ENCODE results near the gene APH1B. TPM values are rescaled to one million over a fixed set of nuclear protein-coding genes. Genes with fewer than 3 reads are reported as not detected.
A peak's percentile ranks its signal among the peaks of the same experiment; 100 is the strongest.

APH1B gene
- total and polyA plus RNA-seq, 9 of the 15 experiments (the other 6 are each of a cell fraction or from before 2014, with no cell fraction given): 5.1 to 9.7 (median 7.0) TPM

DNA sequence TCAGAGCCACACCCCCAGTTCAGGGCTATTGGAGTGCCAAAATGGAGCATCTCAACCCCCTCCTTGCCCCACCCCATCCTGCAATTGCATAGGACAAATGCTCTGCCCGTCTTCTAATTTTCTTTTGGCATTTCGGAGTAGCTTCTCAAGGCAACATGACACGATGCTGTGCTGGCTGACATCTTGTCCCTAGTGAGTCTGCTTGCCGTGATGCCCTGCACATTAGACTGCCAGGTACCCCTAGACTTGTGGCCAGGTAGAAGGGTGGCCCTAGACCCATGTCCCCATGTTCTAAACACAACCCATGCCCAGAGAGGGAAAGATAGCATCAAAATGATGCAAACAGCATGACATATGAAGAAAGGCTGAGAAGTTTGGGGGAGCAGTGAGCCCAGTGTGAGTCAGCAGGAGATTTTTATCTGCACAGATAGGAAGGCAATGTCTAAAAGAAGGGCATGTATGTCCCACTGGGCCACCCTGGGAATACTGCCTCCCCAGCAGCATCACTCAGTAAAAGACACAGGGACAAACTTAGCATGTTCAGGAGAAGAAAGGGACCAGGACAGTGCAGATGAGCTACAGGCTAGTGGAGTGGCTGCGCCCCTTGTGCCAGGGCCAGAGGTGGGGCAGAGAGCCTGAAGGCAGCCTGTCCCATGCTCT lies 67.5 kb downstream of the APH1B start (continued):
- TF ChIP-seq KAT7 (CRISPR knock-in tag; IDR thresholded peaks at IDR 0.05; ENCODE audit: borderline replicate concordance) (no peak), ZNF274 (IDR thresholded peaks at IDR 0.05; ENCODE audit: borderline replicate concordance, low read depth, low read length) (no peak), ZNF445 (CRISPR knock-in tag; IDR thresholded peaks at IDR 0.05; ENCODE audit: low read depth) (no peak), CBX2 (IDR thresholded peaks at IDR 0.05; ENCODE audit: insufficient read depth, low read length, poor library complexity, severe bottlenecking) (no peak), DIDO1 (tag; IDR thresholded peaks at IDR 0.05; ENCODE audit: low read depth) (no peak; the same call in 1 of the 2 replicates), PURB (CRISPR knock-in tag; IDR thresholded peaks at IDR 0.05; ENCODE audit: low read depth) (no peak), ZFP30 (CRISPR knock-in tag; IDR thresholded peaks at IDR 0.05; ENCODE audit: borderline replicate concordance) (no peak), CBX3 (IDR thresholded peaks at IDR 0.05; ENCODE audit: borderline replicate concordance in 1 of 2, low read length in 2 of 2) (no peak), ZNF76 (CRISPR knock-in tag; IDR thresholded peaks at IDR 0.05; ENCODE audit: borderline replicate concordance) (peak; percentile 53; the same call in 1 of the 2 replicates), ZNF347 (CRISPR knock-in tag; IDR thresholded peaks at IDR 0.05; ENCODE audit: low read depth) (no peak), ZNF586 (CRISPR knock-in tag; conservative IDR thresholded peaks at IDR 0.05) (no peak), SRSF9 (IDR thresholded peaks at IDR 0.05; ENCODE audit: borderline replicate concordance, low read depth, low read length) (no peak), POLR2H (tag; IDR thresholded peaks at IDR 0.05; ENCODE audit: low read depth) (no peak; the same call in 1 of the 2 replicates), HOXB6 (CRISPR knock-in tag; IDR thresholded peaks at IDR 0.05; ENCODE audit: borderline replicate concordance) (no peak), ARHGAP35 (IDR thresholded peaks at IDR 0.05; ENCODE audit: partially characterized antibody) (no peak), GABPB1 (CRISPR knock-in tag; IDR thresholded peaks at IDR 0.05) (no peak; the same call in 1 of the 2 replicates), TAF15 (IDR thresholded peaks at IDR 0.05; ENCODE audit: low read depth, low read length) (no peak)
- TF ChIP-seq, protein P1, sequence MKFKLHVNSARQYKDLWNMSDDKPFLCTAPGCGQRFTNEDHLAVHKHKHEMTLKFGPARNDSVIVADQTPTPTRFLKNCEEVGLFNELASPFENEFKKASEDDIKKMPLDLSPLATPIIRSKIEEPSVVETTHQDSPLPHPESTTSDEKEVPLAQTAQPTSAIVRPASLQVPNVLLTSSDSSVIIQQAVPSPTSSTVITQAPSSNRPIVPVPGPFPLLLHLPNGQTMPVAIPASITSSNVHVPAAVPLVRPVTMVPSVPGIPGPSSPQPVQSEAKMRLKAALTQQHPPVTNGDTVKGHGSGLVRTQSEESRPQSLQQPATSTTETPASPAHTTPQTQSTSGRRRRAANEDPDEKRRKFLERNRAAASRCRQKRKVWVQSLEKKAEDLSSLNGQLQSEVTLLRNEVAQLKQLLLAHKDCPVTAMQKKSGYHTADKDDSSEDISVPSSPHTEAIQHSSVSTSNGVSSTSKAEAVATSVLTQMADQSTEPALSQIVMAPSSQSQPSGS (CRISPR knock-in tag; IDR thresholded peaks at IDR 0.05): no peak
- TF ChIP-seq, protein P2, sequence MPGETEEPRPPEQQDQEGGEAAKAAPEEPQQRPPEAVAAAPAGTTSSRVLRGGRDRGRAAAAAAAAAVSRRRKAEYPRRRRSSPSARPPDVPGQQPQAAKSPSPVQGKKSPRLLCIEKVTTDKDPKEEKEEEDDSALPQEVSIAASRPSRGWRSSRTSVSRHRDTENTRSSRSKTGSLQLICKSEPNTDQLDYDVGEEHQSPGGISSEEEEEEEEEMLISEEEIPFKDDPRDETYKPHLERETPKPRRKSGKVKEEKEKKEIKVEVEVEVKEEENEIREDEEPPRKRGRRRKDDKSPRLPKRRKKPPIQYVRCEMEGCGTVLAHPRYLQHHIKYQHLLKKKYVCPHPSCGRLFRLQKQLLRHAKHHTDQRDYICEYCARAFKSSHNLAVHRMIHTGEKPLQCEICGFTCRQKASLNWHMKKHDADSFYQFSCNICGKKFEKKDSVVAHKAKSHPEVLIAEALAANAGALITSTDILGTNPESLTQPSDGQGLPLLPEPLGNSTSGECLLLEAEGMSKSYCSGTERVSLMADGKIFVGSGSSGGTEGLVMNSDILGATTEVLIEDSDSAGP (CRISPR knock-in tag; IDR thresholded peaks at IDR 0.05): no peak
- TF ChIP-seq, protein P3, sequence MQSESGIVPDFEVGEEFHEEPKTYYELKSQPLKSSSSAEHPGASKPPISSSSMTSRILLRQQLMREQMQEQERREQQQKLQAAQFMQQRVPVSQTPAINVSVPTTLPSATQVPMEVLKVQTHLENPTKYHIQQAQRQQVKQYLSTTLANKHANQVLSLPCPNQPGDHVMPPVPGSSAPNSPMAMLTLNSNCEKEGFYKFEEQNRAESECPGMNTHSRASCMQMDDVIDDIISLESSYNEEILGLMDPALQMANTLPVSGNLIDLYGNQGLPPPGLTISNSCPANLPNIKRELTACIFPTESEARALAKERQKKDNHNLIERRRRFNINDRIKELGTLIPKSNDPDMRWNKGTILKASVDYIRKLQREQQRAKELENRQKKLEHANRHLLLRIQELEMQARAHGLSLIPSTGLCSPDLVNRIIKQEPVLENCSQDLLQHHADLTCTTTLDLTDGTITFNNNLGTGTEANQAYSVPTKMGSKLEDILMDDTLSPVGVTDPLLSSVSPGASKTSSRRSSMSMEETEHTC (IDR thresholded peaks at IDR 0.05): no peak
- TF ChIP-seq, protein P4, sequence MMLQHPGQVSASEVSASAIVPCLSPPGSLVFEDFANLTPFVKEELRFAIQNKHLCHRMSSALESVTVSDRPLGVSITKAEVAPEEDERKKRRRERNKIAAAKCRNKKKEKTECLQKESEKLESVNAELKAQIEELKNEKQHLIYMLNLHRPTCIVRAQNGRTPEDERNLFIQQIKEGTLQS (IDR thresholded peaks at IDR 0.05): peak; percentile 97
- TF ChIP-seq, protein P4 (CRISPR knock-in tag; conservative IDR thresholded peaks at IDR 0.05): peak; percentile 67
- TF ChIP-seq, protein P5, sequence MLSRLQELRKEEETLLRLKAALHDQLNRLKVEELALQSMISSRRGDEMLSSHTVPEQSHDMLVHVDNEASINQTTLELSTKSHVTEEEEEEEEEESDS (CRISPR knock-in tag; IDR thresholded peaks at IDR 0.05): no peak
